K562 (cell line): ENCODE measurements around the gene FSTL1. TPM values are rescaled to one million over a fixed set of nuclear protein-coding genes. Genes with fewer than 3 reads are reported as not detected.

Experiments used
- ATAC-seq: fragments of 200-7000 bp; cut with Tn5 transposase; 3 replicates; pipeline ENCODE4 v1.9.1; 2020; ENCODE audit warnings: moderate library complexity
- BruUV-seq: library from RNA; stranded (reverse); fragments of 400-500 nt; replicated peaks from 2 replicates; lab custom pipeline; 2021; lab: Mats Ljungman, UMichigan
- CTCF ChIA-PET: fragments of 300-600 bp; formaldehyde crosslinking; extraction: SDS; loops from one replicate; lab custom pipeline; 2021; ENCODE audit warnings: low intra/inter-chr PET ratio; lab: Yijun Ruan, JAX
- POLR2A ChIA-PET: fragments of 300-600, 350-650 bp; sonication (Branson Sonifier 250); formaldehyde crosslinking; extraction: SDS; loops from one replicate; lab custom pipeline; 2021; ENCODE audit warnings: antibody characterized with exemption, inconsistent platforms; lab: Yijun Ruan, JAX
- DNase-seq, 4 experiments: peaks; one replicate each; pipeline versions ENCODE4 v3.0.0 to v3.0.0-alpha.2; 2011 to 2018; ENCODE audit warnings: low spot score in 3 of 4, mixed read lengths in 3 of 4; ENCODE audit errors: extremely low read depth in 1 of 4
- FAIRE-seq: peaks from 2 replicates; lab custom pipeline; 2011; peaks lifted over from hg19 to GRCh38; lab: Jason Lieb, UNC
- H2AFZ ChIP-seq: 2 replicates; pipeline ENCODE4 v1.6.0; 2011; ENCODE audit warnings: low read depth, low read length, control low read depth, inconsistent platforms
- H3K27ac ChIP-seq: fragments of 200-600 bp; 3 replicates; pipeline ENCODE4 v1.8.0; 2011; ENCODE audit warnings: low read depth, mild to moderate bottlenecking, control low read depth, inconsistent platforms, low read length, moderate library complexity, mixed read lengths; ENCODE audit errors: extremely low read depth
- H3K27me3 ChIP-seq, 2 experiments: fragments of 300-600 bp in 1 of 2; 2 replicates in 1 of 2; 3 replicates in 1 of 2; pipeline versions ENCODE4 v1.6.0 to v1.8.0; 2011; ENCODE audit warnings: inconsistent platforms in 2 of 2, low read length in 2 of 2, mild to moderate bottlenecking in 1 of 2, mixed read lengths in 1 of 2, moderate library complexity in 1 of 2; ENCODE audit not compliant: control insufficient read depth in 2 of 2, insufficient read depth in 2 of 2
- H3K36me3 ChIP-seq: fragments of 300-600 bp; 3 replicates; pipeline ENCODE4 v1.8.0; 2011; ENCODE audit warnings: mild to moderate bottlenecking, low read length, inconsistent platforms; ENCODE audit not compliant: control insufficient read depth, insufficient read depth
- H3K4me1 ChIP-seq, 2 experiments: fragments of 200-600 bp in 1 of 2; replicated peaks in 1 of 2; 2 replicates in 1 of 2; 3 replicates in 1 of 2; pipeline versions ENCODE4 v1.5.1 to v1.8.0; 2011; ENCODE audit warnings: inconsistent platforms in 2 of 2, low read length in 2 of 2, mild to moderate bottlenecking in 1 of 2, mixed read lengths in 1 of 2, moderate library complexity in 1 of 2; ENCODE audit not compliant: control insufficient read depth in 2 of 2, insufficient read depth in 2 of 2
- H3K4me2 ChIP-seq: 2 replicates; pipeline ENCODE4 v1.6.1; 2011; ENCODE audit warnings: low read length, control low read depth, inconsistent platforms, mixed read lengths; ENCODE audit not compliant: insufficient read depth
- H3K4me3 ChIP-seq: fragments of 200-600 bp; sonication (generic), shearing (Covaris generic); 2 replicates; pipeline ENCODE4 v1.5.1; 2016; ENCODE audit warnings: control low read depth, inconsistent platforms
- H3K79me2 ChIP-seq: fragments of 200-600 bp; 3 replicates; pipeline ENCODE4 v1.8.0; 2011; ENCODE audit warnings: low read length, inconsistent platforms; ENCODE audit not compliant: control insufficient read depth, insufficient read depth
- H3K9ac ChIP-seq, 2 experiments: 2 replicates each; pipeline versions ENCODE4 v1.6.0 to v1.6.1; 2011; ENCODE audit warnings: low read depth in 2 of 2, low read length in 2 of 2, control low read depth in 1 of 2, inconsistent platforms in 1 of 2, mild to moderate bottlenecking in 1 of 2, mixed read lengths in 1 of 2; ENCODE audit not compliant: insufficient read depth in 1 of 2
- H3K9me1 ChIP-seq: one replicate; pipeline ENCODE4 v1.6.0; 2011; ENCODE audit warnings: inconsistent platforms, mild to moderate bottlenecking, low read length, moderate library complexity; ENCODE audit not compliant: control insufficient read depth, insufficient read depth
- H3K9me3 ChIP-seq: replicated peaks from 2 replicates; pipeline ENCODE4 v1.5.1; 2011; ENCODE audit warnings: low read depth, low read length, inconsistent platforms; ENCODE audit not compliant: control insufficient read depth, insufficient read depth
- H4K20me1 ChIP-seq: replicated peaks from 2 replicates; pipeline ENCODE4 v1.6.1; 2011; ENCODE audit warnings: low read length, inconsistent platforms, mixed read lengths; ENCODE audit not compliant: control insufficient read depth, insufficient read depth
- BRD4 ChIP-seq: fragments of 200-600 bp; sonication (generic); IDR thresholded peaks from 2 replicates; pipeline ENCODE4 v1.6.1; 2017; ENCODE audit warnings: inconsistent platforms
- ELF1 ChIP-seq: fragments of 200-800 bp; sonication (Bioruptor generic); IDR thresholded peaks from 2 replicates; pipeline ENCODE4 v1.6.1; 2016; ENCODE audit warnings: missing genetic modification characterization, missing compliant biosample characterization
- PHB2 ChIP-seq: fragments of 450-650 bp; IDR thresholded peaks from 2 replicates; pipeline ENCODE4 v1.6.1; 2017; ENCODE audit warnings: low read depth
- RFX1 ChIP-seq: fragments of 450-650 bp; IDR thresholded peaks from 2 replicates; pipeline ENCODE4 v1.6.1; 2016; ENCODE audit warnings: mild to moderate bottlenecking, moderate library complexity
- TRIM24 ChIP-seq, 2 experiments: fragments of 450-650 bp; IDR thresholded peaks; 2 replicates each; pipeline ENCODE4 v1.6.1; 2016
- U2AF1 ChIP-seq: fragments of 200-400 bp; formaldehyde crosslinking; optimal IDR thresholded peaks from 2 replicates; pipeline ENCODE3; 2017; ENCODE audit warnings: mild to moderate bottlenecking, low read depth, low read length, moderate library complexity
- ZFP1 ChIP-seq: fragments of 450-650 bp; formaldehyde crosslinking; IDR thresholded peaks from 2 replicates; pipeline ENCODE4 v1.4.0; 2020; ENCODE audit warnings: mild to moderate bottlenecking, mixed read lengths
- ZNF124 ChIP-seq: sonication (generic); formaldehyde crosslinking; IDR thresholded peaks from 2 replicates; pipeline ENCODE4 v1.8.1; 2022; ENCODE audit warnings: missing genetic modification reagents
- ZNF75A ChIP-seq: fragments of 450-650 bp; formaldehyde crosslinking; IDR thresholded peaks from 2 replicates; pipeline ENCODE4 v1.4.0; 2020; ENCODE audit warnings: mild to moderate bottlenecking
- ZSCAN29 ChIP-seq: fragments of 450-650 bp; IDR thresholded peaks from 2 replicates; pipeline ENCODE4 v1.6.1; 2017
- WGBS: fragments of 100-300 bp; shearing (Covaris generic); methylation state at CpG from one replicate; pipeline ENCODE4 v1.1.6; 2016; ENCODE audit warnings: low coverage, mixed read lengths; ENCODE audit not compliant: insufficient coverage; ENCODE audit errors: missing lambda C conversion rate; 5-methylcytosine and 5-hydroxymethylcytosine counted together
- in situ Hi-C: fragments of 300-500 bp; cut with MboI; formaldehyde crosslinking; loops from 4 replicates; pipeline ENCODE4 v1.15.0; 2018; ENCODE audit warnings: inconsistent platforms, mixed read lengths
- intact Hi-C: fragments of 100-400 bp; cut with micrococcal nuclease; formaldehyde crosslinking; loops from 2 replicates; pipeline ENCODE4 v1.14.2; 2022
- polyA plus RNA-seq, 8 experiments: library from polyadenylated mRNA; depleted of rRNA in 4 of 8; stranded (reverse) in 5 of 8; unstranded in 3 of 8; fragments of >200 nt; fragmentation: Nextera tagmentation in 2 of 8; fragmentation: Illumina TruSeq in 1 of 8; extraction: Ambion mirVana in 2 of 8; extraction: Trizol in 1 of 8; gene quantifications; 2 replicates each; pipeline versions ENCODE4 v1.2.1 to v1.2.3, GENCODE V29; 2011 to 2014; ENCODE audit warnings: inconsistent platforms in 1 of 8, missing spikeins in 1 of 8
- total RNA-seq, 7 experiments: library from RNA; depleted of rRNA in 6 of 7; stranded (reverse); fragments of >200 nt in 6 of 7; fragmentation: Illumina TruSeq in 2 of 7; extraction: Trizol in 2 of 7; gene quantifications; 2 replicates each; pipeline versions ENCODE4 v1.2.1 to v1.2.3, GENCODE V29; 2011 to 2021; ENCODE audit warnings: low replicate concordance in 1 of 7
- TF ChIP-seq, protein P1 (sequence below): sonication (generic); formaldehyde crosslinking; IDR thresholded peaks from 2 replicates; pipeline ENCODE4 v1.8.0; 2022; ENCODE audit warnings: mild to moderate bottlenecking, missing genetic modification reagents, borderline replicate concordance
- TF ChIP-seq, protein P2 (sequence below): sonication (generic); formaldehyde crosslinking; IDR thresholded peaks from 2 replicates; pipeline ENCODE4 v1.9.0; 2022; ENCODE audit warnings: mild to moderate bottlenecking, missing genetic modification reagents

The FSTL1 gene
- total and polyA plus RNA-seq, 9 of the 15 experiments (the other 6 are each of a cell fraction or from before 2014, with no cell fraction given), result 0.01 to 0.58 (median 0.08) TPM; not detected in 2

DNA sequence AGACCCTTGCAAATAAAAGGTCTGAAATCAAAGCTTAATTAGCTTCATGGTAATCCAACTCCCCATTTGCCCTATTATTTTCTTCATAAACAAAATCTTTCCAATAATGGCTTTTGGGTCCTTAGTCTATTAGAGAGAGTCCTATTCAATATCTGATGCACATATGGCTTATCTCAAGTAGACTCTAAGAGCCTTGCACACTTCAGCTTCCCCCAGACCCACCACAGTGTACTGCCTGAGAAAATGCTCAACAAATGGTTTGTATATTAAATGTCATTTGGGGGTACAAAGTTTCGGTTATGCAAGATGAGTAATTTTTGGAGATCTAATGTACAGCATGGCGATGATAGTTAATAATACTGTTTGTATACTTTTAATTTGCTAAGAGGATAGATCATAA, 28.9 kb downstream of the FSTL1 start (continued):
- TF ChIP-seq PHB2 (no peak), ZNF75A (CRISPR knock-in tag) (no peak)

DNA sequence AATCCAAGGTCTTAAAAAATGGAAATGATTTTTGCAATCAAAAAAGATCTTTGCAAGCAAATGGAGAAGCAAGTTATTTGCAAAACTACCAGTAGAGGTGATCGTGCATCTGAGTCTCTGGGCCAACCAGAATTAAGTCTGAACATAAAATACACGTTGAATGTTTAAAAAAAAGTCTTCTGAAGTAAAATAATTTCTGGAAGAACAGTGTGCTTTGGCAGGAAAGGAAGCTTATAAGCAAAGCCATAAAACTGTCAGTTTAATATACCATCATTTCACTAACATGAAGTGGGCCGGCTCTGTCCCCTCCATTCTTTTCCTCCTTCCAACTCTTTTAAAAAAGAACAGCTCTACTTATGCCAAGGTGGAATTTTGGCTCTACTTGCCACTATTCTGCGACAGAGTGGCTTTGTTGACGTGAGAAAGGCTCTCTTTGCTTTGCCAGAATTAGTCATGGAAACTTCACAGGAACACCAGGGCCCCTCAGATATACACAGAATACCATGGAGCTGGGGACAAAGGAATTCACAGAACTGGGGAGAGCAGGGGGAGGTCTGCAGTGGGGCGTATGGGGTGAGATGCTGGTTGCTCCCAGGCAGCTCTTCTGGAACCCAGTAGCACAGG, 29.8 kb downstream of the FSTL1 start:
- Histone ChIP-seq H3K4me3 (no peak overlapping the region), H3K9ac (no peak overlapping the region), H3K79me2 (no peaks in the 10 kb centered on the region), H3K27ac (no peak overlapping the region), H4K20me1 (no peaks in the 10 kb centered on the region), H2AFZ (no peak overlapping the region), H3K36me3 (no peaks in the 10 kb centered on the region), H3K4me2 (no peak overlapping the region), H3K27me3 (peaks cover 0 to 5% of the 10 kb centered on the region in 2 experiments; a peak in 1 of 5 replicates), H3K9me3 (no peaks in the 10 kb centered on the region), H3K9me1 (no peaks in the 10 kb centered on the region), H3K4me1 (no peaks in the 10 kb centered on the region)
- ATAC-seq (no peak), DNase-seq (no peak), FAIRE-seq (no peak)
- BruUV-seq, result no TSS peak
- POLR2A ChIA-PET, result interaction anchor here (0.6 kb wide), 1 partner anchor 152 kb away, joined by 4 read pairs; no protein-coding TSS in a partner anchor
- no peak for TF ChIP-seq TRIM24 (IDR thresholded peaks at IDR 0.05)
- CTCF ChIA-PET, result interaction anchor here (0.7 kb wide), 1 partner anchor 138 kb away, joined by 3 read pairs; no protein-coding TSS in a partner anchor
- WGBS, result 0% methylated on average over 6 of the region's 6 CpGs
- in situ Hi-C loops (no loop called here), intact Hi-C loops (no loop called here)

DNA sequence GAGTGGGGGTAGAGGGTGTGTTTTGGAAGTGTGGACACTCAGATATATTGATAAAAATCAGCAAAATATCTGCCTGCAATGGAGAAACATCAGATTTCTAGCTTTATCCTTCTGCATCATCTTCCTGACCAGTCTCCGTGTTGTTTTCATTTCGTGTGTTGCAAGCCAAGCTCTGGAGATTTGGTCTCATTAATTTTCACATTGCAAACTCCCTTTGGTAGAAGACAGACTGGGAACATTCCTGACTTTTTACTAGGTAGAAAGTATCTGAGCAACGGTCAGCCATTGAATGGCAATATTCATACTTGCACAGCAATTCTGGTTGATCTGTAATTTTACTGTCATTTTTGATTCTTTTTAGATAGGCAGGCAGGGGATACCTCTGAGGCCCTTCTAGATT, 30.4 kb downstream of the FSTL1 start:
- no peaks in the 10 kb centered on the region for H3K79me2 ChIP-seq
- WGBS, result 3% methylated on average over 3 of the region's 3 CpGs
- no peak overlapping the region for H3K9ac ChIP-seq
- POLR2A ChIA-PET, result interaction anchor here (0.6 kb wide), 1 partner anchor 152 kb away, joined by 4 read pairs; no protein-coding TSS in a partner anchor
- no peaks in the 10 kb centered on the region for H4K20me1 ChIP-seq
- no peak overlapping the region for H2AFZ ChIP-seq
- intact Hi-C loops, result no loop called here
- BruUV-seq, result no TSS peak
- H3K27me3 ChIP-seq, result peaks cover 0 to 5% of the 10 kb centered on the region in 2 experiments; a peak in 1 of 5 replicates
- CTCF ChIA-PET, result no interaction called here
- H3K4me1 ChIP-seq, result no peaks in the 10 kb centered on the region
- H3K4me2 ChIP-seq, result no peak overlapping the region
- FAIRE-seq (no peak), ATAC-seq (no peak), DNase-seq (no peak)
- H3K9me3 ChIP-seq, result no peaks in the 10 kb centered on the region
- no peaks in the 10 kb centered on the region for H3K36me3 ChIP-seq
- H3K27ac ChIP-seq, result no peak overlapping the region
- H3K4me3 ChIP-seq, result no peak overlapping the region
- H3K9me1 ChIP-seq, result no peaks in the 10 kb centered on the region
- in situ Hi-C loops, result no loop called here
- TF ChIP-seq ZNF124 (CRISPR knock-in tag) (no peak), ELF1 (tag) (no peak), RFX1 (no peak), ZFP1 (CRISPR knock-in tag) (no peak), U2AF1 (no peak), BRD4 (no peak), ZSCAN29 (no peak)
- TF ChIP-seq, protein P1, sequence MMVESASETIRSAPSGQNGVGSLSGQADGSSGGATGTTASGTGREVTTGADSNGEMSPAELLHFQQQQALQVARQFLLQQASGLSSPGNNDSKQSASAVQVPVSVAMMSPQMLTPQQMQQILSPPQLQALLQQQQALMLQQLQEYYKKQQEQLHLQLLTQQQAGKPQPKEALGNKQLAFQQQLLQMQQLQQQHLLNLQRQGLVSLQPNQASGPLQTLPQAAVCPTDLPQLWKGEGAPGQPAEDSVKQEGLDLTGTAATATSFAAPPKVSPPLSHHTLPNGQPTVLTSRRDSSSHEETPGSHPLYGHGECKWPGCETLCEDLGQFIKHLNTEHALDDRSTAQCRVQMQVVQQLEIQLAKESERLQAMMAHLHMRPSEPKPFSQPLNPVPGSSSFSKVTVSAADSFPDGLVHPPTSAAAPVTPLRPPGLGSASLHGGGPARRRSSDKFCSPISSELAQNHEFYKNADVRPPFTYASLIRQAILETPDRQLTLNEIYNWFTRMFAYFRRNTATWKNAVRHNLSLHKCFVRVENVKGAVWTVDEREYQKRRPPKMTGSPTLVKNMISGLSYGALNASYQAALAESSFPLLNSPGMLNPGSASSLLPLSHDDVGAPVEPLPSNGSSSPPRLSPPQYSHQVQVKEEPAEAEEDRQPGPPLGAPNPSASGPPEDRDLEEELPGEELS (CRISPR knock-in tag), result no peak
- TF ChIP-seq, protein P2, sequence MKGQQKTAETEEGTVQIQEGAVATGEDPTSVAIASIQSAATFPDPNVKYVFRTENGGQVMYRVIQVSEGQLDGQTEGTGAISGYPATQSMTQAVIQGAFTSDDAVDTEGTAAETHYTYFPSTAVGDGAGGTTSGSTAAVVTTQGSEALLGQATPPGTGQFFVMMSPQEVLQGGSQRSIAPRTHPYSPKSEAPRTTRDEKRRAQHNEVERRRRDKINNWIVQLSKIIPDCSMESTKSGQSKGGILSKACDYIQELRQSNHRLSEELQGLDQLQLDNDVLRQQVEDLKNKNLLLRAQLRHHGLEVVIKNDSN (CRISPR knock-in tag), result no peak
